Ecto neural progenitor cell (in vitro differentiated cells): Measurements from ENCODE around the gene ILK.

Experiments
- DNase-seq: peaks from one replicate; pipeline ENCODE4 v3.0.0-alpha.2; 2018; ENCODE audit warnings: low spot score

ILK gene

GRCh38 chr11:6636480-6636879 lies 32.9 kb downstream of the ILK start:
- no peak for DNase-seq

- DNase-seq, result no peak
These were observed 34.3 kb downstream of the ILK start for GRCh38 chr11:6637871-6638270.

- no peak for DNase-seq
These were observed 34.9 kb downstream of the ILK start for GRCh38 chr11:6638429-6638828.

- no peak for DNase-seq
These were observed 36.7 kb downstream of the ILK start for GRCh38 chr11:6640036-6640984.

GRCh38 chr11:6640985-6641701 lies 37.6 kb downstream of the ILK start:
- DNase-seq, result no peak

- no peak for DNase-seq
These were observed 39.4 kb downstream of the ILK start for GRCh38 chr11:6642957-6643356.

GRCh38 chr11:6646071-6646470 lies 42.5 kb downstream of the ILK start:
- DNase-seq, result no peak

GRCh38 chr11:6646576-6646917 lies 43.0 kb downstream of the ILK start:
- no peak for DNase-seq

- DNase-seq, result no peak
These were observed 43.5 kb downstream of the ILK start for GRCh38 chr11:6646918-6647679.

- DNase-seq, result no peak
These were observed 44.3 kb downstream of the ILK start for GRCh38 chr11:6647836-6648235.

- no peak for DNase-seq
These were observed 44.9 kb downstream of the ILK start for GRCh38 chr11:6648501-6648900.

GRCh38 chr11:6650104-6650503 lies 46.5 kb downstream of the ILK start:
- no peak for DNase-seq

- no peak for DNase-seq
These were observed 47.4 kb downstream of the ILK start for GRCh38 chr11:6650980-6651379.

GRCh38 chr11:6652182-6652581 lies 48.6 kb downstream of the ILK start:
- DNase-seq, result no peak

- DNase-seq, result no peak
These were observed 49.5 kb downstream of the ILK start for GRCh38 chr11:6653097-6653496.

GRCh38 chr11:6653656-6654055 lies 50.1 kb downstream of the ILK start:
- no peak for DNase-seq

GRCh38 chr11:6654281-6655019 lies 50.9 kb downstream of the ILK start:
- DNase-seq, result no peak

GRCh38 chr11:6655020-6655789 lies 51.6 kb downstream of the ILK start:
- peak; percentile 65 for DNase-seq

- peak; percentile 69 for DNase-seq
These were observed 52.4 kb downstream of the ILK start, which contains the start of gene DCHS1 for GRCh38 chr11:6655790-6656583. TSS of gene DCHS1 (minus strand) at chr11:6655809. CDS start at chr11:6641613, 14,196 bp downstream.

- no peak for DNase-seq
These were observed 53.0 kb downstream of the ILK start for GRCh38 chr11:6656584-6656915.
